GM12878 (cell line): ENCODE results near the gene RWDD4.
A peak's percentile ranks its signal among the peaks of the same experiment; 100 is the strongest.

ENCODE experiments used
- ATF3 ChIP-seq: IDR thresholded peaks from 2 replicates; pipeline ENCODE4 v1.6.1; 2011; ENCODE audit warnings: low read depth, mild to moderate bottlenecking, low read length, moderate library complexity, borderline replicate concordance; ENCODE audit errors: extremely low read depth
- CTCF ChIP-seq, 3 experiments: IDR thresholded peaks in 2 of 3; conservative IDR thresholded peaks in 1 of 3; 2 replicates each; pipeline ENCODE4 v1.5.1; 2011; ENCODE audit warnings: low read depth in 3 of 3, low read length in 3 of 3, mild to moderate bottlenecking in 3 of 3, control low read depth in 2 of 3, moderate library complexity in 2 of 3, inconsistent platforms in 1 of 3, mixed read lengths in 1 of 3; ENCODE audit not compliant: control insufficient read depth in 2 of 3, insufficient read depth in 1 of 3; ENCODE audit errors: extremely low read depth in 1 of 3
- EZH2 ChIP-seq: IDR thresholded peaks from 2 replicates; pipeline ENCODE4 v1.6.1; 2012; ENCODE audit warnings: low read depth, mild to moderate bottlenecking, control low read depth, inconsistent platforms, low read length, borderline replicate concordance; ENCODE audit not compliant: control insufficient read depth
- LARP7 ChIP-seq: fragments of 450-650 bp; IDR thresholded peaks from 2 replicates; pipeline ENCODE4 v1.6.1; 2017; ENCODE audit warnings: mild to moderate bottlenecking
- MTA3 ChIP-seq: IDR thresholded peaks from 2 replicates; pipeline ENCODE4 v1.6.1; 2012; ENCODE audit warnings: low read length, inconsistent platforms, borderline replicate concordance
- RCOR1 ChIP-seq: conservative IDR thresholded peaks from 2 replicates; pipeline ENCODE4 v1.6.1; 2012; ENCODE audit warnings: low read depth, low read length, improper control_type of control experiment
- RFX5 ChIP-seq: IDR thresholded peaks from 2 replicates; pipeline ENCODE4 v1.6.1; 2011; ENCODE audit warnings: low read depth, low read length, improper control_type of control experiment

GRCh38 chr4:183659029-183659871, at the start of gene RWDD4, which contains the start of gene TRAPPC11:
- TF ChIP-seq EZH2 (no peak), RCOR1 (no peak), CTCF (IDR thresholded peaks at IDR 0.05 in 2 of 3, conservative IDR thresholded peaks at IDR 0.05 in 1 of 3; ENCODE audit: control insufficient read depth in 2 of 3, extremely low read depth in 1 of 3, insufficient read depth in 1 of 3, low read depth in 3 of 3, low read length in 3 of 3) (no peak), ATF3 (no peak), LARP7 (peak; percentile 50; the same call in 1 of the 2 replicates), MTA3 (no peak), RFX5 (no peak)
